Subcutaneous abdominal adipose tissue (tissue), 5 donors: Measurements from ENCODE around the gene MSL1.

Experiments
- H3K27ac ChIP-seq: one replicate; pipeline ENCODE4 v1.7.0; 2013; ENCODE audit warnings: low read depth, mild to moderate bottlenecking, inconsistent platforms, low read length, moderate library complexity
- H3K27me3 ChIP-seq, 5 donors: one replicate each; pipeline ENCODE4 v1.7.0; 2013; ENCODE audit warnings: low read length in 5 of 5, inconsistent platforms in 1 of 5; ENCODE audit not compliant: control insufficient read depth in 5 of 5, insufficient read depth in 4 of 5
- H3K36me3 ChIP-seq, 5 donors: one replicate each; pipeline ENCODE4 v1.7.0; 2013; ENCODE audit warnings: low read length in 5 of 5; ENCODE audit not compliant: control insufficient read depth in 5 of 5, insufficient read depth in 5 of 5
- H3K4me1 ChIP-seq, 5 donors: one replicate each; pipeline ENCODE4 v1.7.0; 2013; ENCODE audit warnings: low read length in 5 of 5, mild to moderate bottlenecking in 3 of 5, moderate library complexity in 1 of 5; ENCODE audit not compliant: control insufficient read depth in 5 of 5, insufficient read depth in 5 of 5
- H3K4me3 ChIP-seq, 5 donors: one replicate each; pipeline ENCODE4 v1.7.0; 2013; ENCODE audit warnings: low read length in 5 of 5, low read depth in 1 of 5
- H3K9ac ChIP-seq, 5 donors: one replicate each; pipeline ENCODE4 v1.7.0; 2013; ENCODE audit warnings: low read length in 5 of 5, mild to moderate bottlenecking in 4 of 5, moderate library complexity in 3 of 5
- H3K9me3 ChIP-seq, 5 donors: one replicate each; pipeline ENCODE4 v1.7.0; 2013; ENCODE audit warnings: low read length in 5 of 5; ENCODE audit not compliant: control insufficient read depth in 5 of 5
- donor health status: healthy.
- donor health status: healthy.
- donor health status: healthy.
- donor health status: healthy.
- donor health status: healthy.

Gene MSL1

DNA sequence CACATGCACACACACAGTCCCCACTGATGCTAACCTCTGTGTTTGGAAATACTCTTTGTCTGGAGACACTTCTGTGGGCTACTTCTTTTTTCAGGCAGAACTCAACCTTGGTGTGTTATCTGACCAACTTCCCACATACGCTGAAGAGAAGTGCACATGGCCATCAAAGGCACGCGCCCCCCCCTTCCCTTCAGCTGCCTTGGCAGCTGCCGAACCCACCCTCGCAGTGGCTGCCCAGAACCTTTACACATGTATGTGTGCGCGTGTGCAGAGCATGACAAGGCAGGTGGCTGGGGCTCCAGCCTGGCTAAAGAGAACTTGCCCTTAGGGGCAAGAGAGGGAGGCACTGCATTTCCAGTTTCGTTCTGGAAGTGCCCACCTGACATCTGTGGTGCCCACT, 59.4 kb downstream of the MSL1 start:
- Histone ChIP-seq H3K36me3 (peaks cover 0 to 14% (median 8%) of the 10 kb centered on the region in 5 donors), H3K9ac (no peak overlapping the region), H3K27me3 (no peaks in the 10 kb centered on the region), H3K9me3 (no peaks in the 10 kb centered on the region), H3K27ac (no peak overlapping the region), H3K4me1 (peaks cover 0 to 13% (median 5%) of the 10 kb centered on the region in 5 donors), H3K4me3 (no peak overlapping the region)

DNA sequence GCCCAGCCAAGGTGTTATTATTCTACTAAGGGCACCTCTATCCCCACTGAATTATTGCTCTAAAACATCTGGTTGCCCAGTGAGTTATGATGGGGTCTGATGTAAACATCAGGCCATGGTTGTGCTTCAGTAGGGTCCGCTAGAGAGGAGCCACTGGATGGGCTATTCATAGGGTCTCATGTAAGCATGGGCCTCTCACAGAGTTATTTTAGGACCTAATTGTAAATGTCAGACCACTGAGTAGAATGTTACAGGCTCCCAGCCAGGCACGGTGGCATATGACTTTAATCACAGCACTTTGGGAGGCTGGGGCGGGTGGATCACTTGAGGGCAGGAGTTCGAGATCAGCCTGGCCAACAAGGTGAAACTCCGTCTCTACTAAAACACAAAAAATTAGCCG, 60.8 kb downstream of the MSL1 start:
- no peak overlapping the region for H3K27ac ChIP-seq
- H3K9ac ChIP-seq = no peak overlapping the region
- peaks cover 0 to 8% (median 0%) of the 10 kb centered on the region in 5 donors for H3K4me1 ChIP-seq
- H3K4me3 ChIP-seq = no peak overlapping the region
- no peaks in the 10 kb centered on the region for H3K9me3 ChIP-seq
- peaks cover 0 to 8% (median 0%) of the 10 kb centered on the region in 5 donors for H3K36me3 ChIP-seq
- no peaks in the 10 kb centered on the region for H3K27me3 ChIP-seq
